DMS79 (cell line): ENCODE measurements around the gene IL31RA.
"Not testable (repeated sequence)": the region's sequence is repeated elsewhere in the genome, so short reads cannot be mapped to it uniquely, and the experiment has no call there.

Experiments
- DNase-seq: peaks from one replicate; lab custom pipeline; 2025; lab: John Stamatoyannopoulos, UW

Gene IL31RA

GRCh38 chr5:55850839-55851674 lies at the start of gene IL31RA:
IL31RA (plus strand) TSS chr5:55851357; CDS start chr5:55851571, 214 bp downstream.
- DNase-seq, result no peak

GRCh38 chr5:55808814-55809213 lies 42.3 kb upstream of the IL31RA start:
- not testable (repeated sequence) for DNase-seq

GRCh38 chr5:55815939-55816338 lies 35.2 kb upstream of the IL31RA start:
- DNase-seq, result not testable (repeated sequence)

- no peak for DNase-seq
Observed at GRCh38 chr5:55816342-55816741, 34.8 kb upstream of the IL31RA start.

- no peak for DNase-seq
Observed at GRCh38 chr5:55817030-55817429, 34.1 kb upstream of the IL31RA start.

GRCh38 chr5:55820488-55820887 lies 30.7 kb upstream of the IL31RA start:
- DNase-seq, result no peak

GRCh38 chr5:55821731-55822512 lies 29.2 kb upstream of the IL31RA start:
- no peak for DNase-seq

- no peak for DNase-seq
Observed at GRCh38 chr5:55823151-55823796, 27.9 kb upstream of the IL31RA start.

GRCh38 chr5:55829956-55830355 lies 21.2 kb upstream of the IL31RA start:
- no peak for DNase-seq

- DNase-seq, result no peak
Observed at GRCh38 chr5:55832446-55832845, 18.7 kb upstream of the IL31RA start.

GRCh38 chr5:55836191-55836590 lies 15.0 kb upstream of the IL31RA start:
- no peak for DNase-seq

GRCh38 chr5:55841976-55842375 lies 9.2 kb upstream of the IL31RA start:
- no peak for DNase-seq

GRCh38 chr5:55847837-55848236 lies 3.3 kb upstream of the IL31RA start:
- DNase-seq, result no peak

GRCh38 chr5:55848783-55849182 lies 2.4 kb upstream of the IL31RA start:
- no peak for DNase-seq

GRCh38 chr5:55851675-55851979 lies 470 bp downstream of the IL31RA start:
- no peak for DNase-seq

GRCh38 chr5:55852503-55852902 lies 1.3 kb downstream of the IL31RA start:
- DNase-seq, result no peak

- DNase-seq, result no peak
Observed at GRCh38 chr5:55853041-55853670, 2.0 kb downstream of the IL31RA start.

- no peak for DNase-seq
Observed at GRCh38 chr5:55853818-55854217, 2.7 kb downstream of the IL31RA start.

- no peak for DNase-seq
Observed at GRCh38 chr5:55855509-55855908, 4.4 kb downstream of the IL31RA start.

GRCh38 chr5:55856516-55857246 lies 5.5 kb downstream of the IL31RA start:
- no peak for DNase-seq

GRCh38 chr5:55857247-55857640 lies 6.1 kb downstream of the IL31RA start:
- DNase-seq, result no peak

GRCh38 chr5:55858104-55858503 lies 6.9 kb downstream of the IL31RA start:
- DNase-seq, result no peak
